HG02970 (cell line): Measurements from ENCODE around the gene CD302.
A peak's percentile ranks its signal among the peaks of the same experiment; 100 is the strongest.
"Not testable (repeated sequence)": the region's sequence is repeated elsewhere in the genome, so short reads cannot be mapped to it uniquely, and the experiment has no call there.

Source experiments
- ATAC-seq: cut with Tn5 transposase; IDR thresholded peaks from one replicate; pipeline ENCODE4 v1.9.1; 2021; ENCODE audit warnings: mild to moderate bottlenecking, moderate library complexity, moderate number of reproducible peaks; ENCODE audit not compliant: unreplicated experiment, low FRiP score

CD302 gene

GRCh38 chr2:159797543-159798375, at the start of gene CD302:
Gene CD302, minus strand, starts transcription at chr2:159798208. Its CDS starts 10 bp downstream, at chr2:159798198.
- peak; percentile 46 for ATAC-seq

- no peak for ATAC-seq
Observed at GRCh38 chr2:159846564-159846963, 48.6 kb upstream of the CD302 start.

DNA sequence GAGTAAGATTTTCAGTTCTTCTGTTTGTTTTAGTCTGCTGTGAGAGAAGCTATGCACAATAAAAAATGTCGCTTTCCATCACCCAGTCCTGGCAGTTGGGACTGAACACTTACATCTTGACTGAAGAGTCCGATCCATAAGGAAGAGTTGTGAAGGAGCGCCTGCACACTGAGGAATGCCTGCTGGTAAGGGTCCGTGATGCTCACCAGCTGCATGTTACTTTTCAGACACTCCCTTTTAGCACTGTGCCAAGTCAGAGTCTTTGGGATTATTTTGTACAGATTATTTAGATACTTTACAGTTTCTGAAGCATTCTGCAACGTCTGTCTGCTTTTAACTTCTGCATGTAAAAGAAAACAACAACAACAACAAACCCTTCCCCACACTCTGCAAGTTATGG, 42.6 kb upstream of the CD302 start:
- no peak for ATAC-seq

DNA sequence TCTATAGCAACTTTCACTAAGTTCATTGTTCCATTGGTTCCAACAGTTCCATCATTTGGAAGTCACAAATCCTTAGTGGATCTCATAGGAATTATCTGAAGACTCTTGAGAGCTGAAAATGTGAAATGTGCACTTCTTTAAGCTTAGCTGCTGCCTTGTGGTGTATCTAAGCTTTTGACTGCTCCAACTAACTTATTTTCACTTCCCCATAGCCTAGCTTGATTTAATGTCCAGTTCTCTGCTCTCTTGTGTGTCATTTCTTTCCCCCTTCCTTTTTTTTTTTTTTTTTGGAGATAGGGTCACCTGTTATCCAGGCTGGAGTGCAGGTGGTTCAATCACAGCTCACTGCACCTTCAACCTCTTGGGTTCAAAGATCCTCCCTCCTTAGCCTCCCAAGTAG, 34.9 kb upstream of the CD302 start:
- ATAC-seq, result no peak

- ATAC-seq, result no peak
Observed at GRCh38 chr2:159832026-159832425, 34.0 kb upstream of the CD302 start.

GRCh38 chr2:159829376-159829775, 31.4 kb upstream of the CD302 start:
- no peak for ATAC-seq

DNA sequence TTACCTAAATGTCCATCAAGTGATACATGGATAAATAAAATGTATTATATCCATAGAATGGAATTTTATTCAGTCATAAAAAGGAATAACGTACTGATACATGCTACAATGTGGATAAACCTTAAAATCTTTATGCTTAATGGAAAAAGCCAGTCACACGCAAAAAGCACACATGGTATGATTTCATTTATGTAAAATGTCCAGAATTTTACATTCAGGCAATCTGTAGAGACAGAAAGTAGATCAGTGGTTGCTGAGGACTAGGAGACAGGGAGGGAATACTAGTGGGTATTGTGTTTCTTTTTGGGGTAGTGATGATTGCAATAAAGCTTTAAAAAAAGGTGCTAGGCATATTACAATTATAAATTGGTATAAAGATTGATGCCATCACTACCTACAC, 30.7 kb upstream of the CD302 start:
- no peak for ATAC-seq

GRCh38 chr2:159822478-159822833, 24.4 kb upstream of the CD302 start:
- ATAC-seq, result not testable (repeated sequence)

- not testable (repeated sequence) for ATAC-seq
Observed at GRCh38 chr2:159821775-159822477, 23.9 kb upstream of the CD302 start.

- ATAC-seq, result no peak
Observed at GRCh38 chr2:159818940-159819339, 20.9 kb upstream of the CD302 start.

- ATAC-seq, result no peak
Observed at GRCh38 chr2:159817283-159817682, 19.3 kb upstream of the CD302 start.

GRCh38 chr2:159811232-159811631, 13.2 kb upstream of the CD302 start:
- no peak for ATAC-seq

DNA sequence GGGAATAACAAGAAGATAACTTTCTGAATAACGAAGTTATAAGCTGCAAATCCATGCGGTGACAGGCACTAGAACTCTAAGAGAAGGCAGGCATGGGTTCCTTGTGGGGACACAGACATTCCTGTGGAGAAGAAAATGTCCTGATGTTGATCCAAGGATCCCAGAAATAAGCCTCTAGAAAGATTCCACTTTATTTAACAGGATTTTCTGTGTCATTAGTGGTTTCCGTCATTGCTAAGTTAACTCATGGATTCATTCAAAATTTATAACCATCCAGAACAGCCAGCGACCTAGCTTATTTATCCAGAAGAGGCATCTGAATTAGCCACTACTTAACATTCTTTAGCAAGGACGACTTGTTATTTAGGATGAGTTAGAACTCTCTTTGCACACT, 10.0 kb upstream of the CD302 start:
- ATAC-seq, result no peak

DNA sequence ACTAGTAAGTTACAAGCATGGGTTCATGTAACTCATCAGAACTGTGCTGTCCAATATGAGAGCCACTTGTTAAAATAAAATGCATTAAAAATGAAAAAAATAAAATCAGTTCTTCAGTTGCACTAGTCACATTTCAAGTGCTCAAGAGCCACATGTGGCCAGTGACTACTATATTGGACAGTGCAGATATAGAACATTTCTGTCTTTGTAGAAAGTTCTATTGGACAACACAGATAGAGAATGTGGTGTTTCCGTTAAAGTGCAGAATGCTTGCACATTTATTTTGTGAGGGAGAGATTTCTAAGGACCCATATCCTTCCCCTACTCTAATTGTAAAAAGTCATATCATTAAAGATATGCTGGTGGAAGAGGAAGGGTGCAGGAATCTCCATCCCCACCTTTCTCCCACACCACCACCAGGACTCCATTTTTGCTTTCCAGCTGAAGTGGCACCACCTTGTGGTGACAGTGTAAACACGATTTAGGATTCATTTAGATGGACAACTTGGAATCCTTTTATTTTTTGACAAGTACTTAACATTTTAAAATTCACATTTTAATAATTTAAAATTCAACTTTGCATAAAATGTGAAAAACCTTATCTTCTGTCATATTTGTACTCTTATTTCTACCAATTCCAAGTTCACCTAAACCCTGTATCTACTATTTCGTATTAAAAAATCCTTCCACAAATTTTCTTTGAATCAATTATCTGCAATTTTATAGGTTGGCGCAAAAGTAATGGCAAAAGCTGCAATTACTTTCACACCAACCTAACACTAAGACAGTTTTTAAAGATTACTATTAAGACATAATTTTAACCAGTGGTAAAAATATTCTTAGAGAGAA, 9.4 kb upstream of the CD302 start:
- ATAC-seq, result no peak

DNA sequence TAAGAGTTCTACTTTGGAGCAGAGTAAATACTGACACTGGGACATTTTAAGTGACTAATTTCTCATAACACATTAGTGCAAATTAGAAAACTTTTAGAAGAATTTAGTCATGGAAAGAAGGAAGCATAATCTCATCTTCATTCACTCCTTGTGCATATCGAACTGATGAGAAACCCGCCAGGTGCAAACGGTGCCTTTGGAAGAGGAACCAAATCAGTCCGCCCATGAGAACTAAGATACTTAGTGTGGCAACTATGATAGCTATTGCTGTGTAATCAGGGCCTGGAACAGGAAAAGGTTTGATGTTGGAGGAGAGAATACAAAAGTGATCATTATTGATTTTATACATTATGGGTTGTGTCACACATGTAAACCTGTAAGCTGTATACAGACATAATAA, 6.9 kb upstream of the CD302 start:
- no peak for ATAC-seq

GRCh38 chr2:159803235-159803962, 5.4 kb upstream of the CD302 start:
- no peak for ATAC-seq

- no peak for ATAC-seq
Observed at GRCh38 chr2:159802673-159803072, 4.7 kb upstream of the CD302 start.

DNA sequence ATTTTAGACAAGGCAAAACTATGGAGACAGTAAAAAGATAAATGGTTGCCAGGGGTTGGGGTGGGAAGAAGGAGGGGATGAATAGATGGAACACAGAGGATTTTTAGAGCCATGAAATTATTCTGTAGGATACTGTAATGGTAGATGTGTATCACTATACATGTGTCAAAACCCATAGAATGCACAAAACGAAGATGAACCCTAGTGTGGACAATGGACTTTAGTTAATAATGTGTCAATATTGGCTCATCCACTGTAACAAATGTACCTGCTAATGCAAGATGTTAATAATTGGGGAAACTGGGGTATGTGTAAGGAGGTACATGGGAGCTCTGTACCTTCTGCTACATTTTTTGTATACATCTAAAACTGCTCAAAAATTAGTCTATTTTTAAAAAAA, 1.8 kb upstream of the CD302 start:
- no peak for ATAC-seq

GRCh38 chr2:159798376-159798725, 343 bp upstream of the CD302 start:
- ATAC-seq, result no peak

- ATAC-seq, result no peak
Observed at GRCh38 chr2:159797225-159797542, 824 bp downstream of the CD302 start.
